Measurements from ENCODE around the gene ACVR1. TPM values are rescaled to one million over a fixed set of nuclear protein-coding genes. Genes with fewer than 3 reads are reported as not detected.

Gene ACVR1
- total RNA-seq, 1 experiment from 2014 or later, result 11.1 TPM

DNA sequence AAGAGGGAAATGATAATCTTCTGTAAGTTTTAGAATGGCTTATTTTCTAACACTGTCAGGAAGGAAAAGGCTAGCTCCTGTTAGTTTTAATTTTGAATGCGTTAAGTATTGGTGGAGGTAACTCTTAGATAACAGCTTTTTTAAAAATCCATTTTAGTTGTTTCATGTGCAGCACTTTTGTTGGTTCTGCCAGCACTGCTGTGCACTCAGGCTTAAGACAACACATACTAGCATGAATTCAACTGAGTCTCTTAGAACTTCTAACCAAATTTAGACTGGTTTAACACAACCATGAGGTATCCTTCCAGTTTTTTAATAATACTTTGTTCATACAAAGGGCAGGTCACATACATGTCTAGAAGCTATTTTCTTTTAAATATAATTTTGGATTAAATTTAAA is 42.4 kb downstream of the ACVR1 start:
- no peaks in the 10 kb centered on the region for H3K27me3 ChIP-seq (replicated peaks; ENCODE audit: control insufficient read depth, insufficient read depth, low read length)
- H3K36me3 ChIP-seq (ENCODE audit: control insufficient read depth, insufficient read depth, low read length), result no peaks in the 10 kb centered on the region
- TF ChIP-seq, protein P1, sequence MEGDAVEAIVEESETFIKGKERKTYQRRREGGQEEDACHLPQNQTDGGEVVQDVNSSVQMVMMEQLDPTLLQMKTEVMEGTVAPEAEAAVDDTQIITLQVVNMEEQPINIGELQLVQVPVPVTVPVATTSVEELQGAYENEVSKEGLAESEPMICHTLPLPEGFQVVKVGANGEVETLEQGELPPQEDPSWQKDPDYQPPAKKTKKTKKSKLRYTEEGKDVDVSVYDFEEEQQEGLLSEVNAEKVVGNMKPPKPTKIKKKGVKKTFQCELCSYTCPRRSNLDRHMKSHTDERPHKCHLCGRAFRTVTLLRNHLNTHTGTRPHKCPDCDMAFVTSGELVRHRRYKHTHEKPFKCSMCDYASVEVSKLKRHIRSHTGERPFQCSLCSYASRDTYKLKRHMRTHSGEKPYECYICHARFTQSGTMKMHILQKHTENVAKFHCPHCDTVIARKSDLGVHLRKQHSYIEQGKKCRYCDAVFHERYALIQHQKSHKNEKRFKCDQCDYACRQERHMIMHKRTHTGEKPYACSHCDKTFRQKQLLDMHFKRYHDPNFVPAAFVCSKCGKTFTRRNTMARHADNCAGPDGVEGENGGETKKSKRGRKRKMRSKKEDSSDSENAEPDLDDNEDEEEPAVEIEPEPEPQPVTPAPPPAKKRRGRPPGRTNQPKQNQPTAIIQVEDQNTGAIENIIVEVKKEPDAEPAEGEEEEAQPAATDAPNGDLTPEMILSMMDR (IDR thresholded peaks at IDR 0.05; ENCODE audit: insufficient read depth in 1 of 2, low read depth in 1 of 2, low read length in 1 of 2, severe bottlenecking in 1 of 2, unreplicated experiment in 1 of 2), result no peak
- Mint-ChIP-seq H3K27ac (ENCODE audit: unreplicated experiment) (no peak overlapping the region), H3K9me3 (ENCODE audit: unreplicated experiment) (peaks cover 10% of the 10 kb centered on the region), H3K4me3 (ENCODE audit: unreplicated experiment) (no peak overlapping the region), H3K27me3 (ENCODE audit: insufficient read depth, unreplicated experiment) (no peaks in the 10 kb centered on the region), H3K36me3 (ENCODE audit: insufficient read depth, unreplicated experiment) (no peaks in the 10 kb centered on the region), H3K4me1 (ENCODE audit: low read depth, unreplicated experiment) (no peaks in the 10 kb centered on the region)
- DNase-seq, result no peak
- no peaks in the 10 kb centered on the region for H3K4me1 ChIP-seq
- ChIA-PET CTCF (no interaction called here), POLR2A (no interaction called here)
- H3K4me3 ChIP-seq (ENCODE audit: low read depth, low read length), result no peak overlapping the region
- H3K9me3 ChIP-seq, result no peaks in the 10 kb centered on the region
- intact Hi-C loops (cut with micrococcal nuclease; ENCODE audit: unreplicated experiment), result no loop called here
- no TSS peak for BruUV-seq (replicated peaks)

DNA sequence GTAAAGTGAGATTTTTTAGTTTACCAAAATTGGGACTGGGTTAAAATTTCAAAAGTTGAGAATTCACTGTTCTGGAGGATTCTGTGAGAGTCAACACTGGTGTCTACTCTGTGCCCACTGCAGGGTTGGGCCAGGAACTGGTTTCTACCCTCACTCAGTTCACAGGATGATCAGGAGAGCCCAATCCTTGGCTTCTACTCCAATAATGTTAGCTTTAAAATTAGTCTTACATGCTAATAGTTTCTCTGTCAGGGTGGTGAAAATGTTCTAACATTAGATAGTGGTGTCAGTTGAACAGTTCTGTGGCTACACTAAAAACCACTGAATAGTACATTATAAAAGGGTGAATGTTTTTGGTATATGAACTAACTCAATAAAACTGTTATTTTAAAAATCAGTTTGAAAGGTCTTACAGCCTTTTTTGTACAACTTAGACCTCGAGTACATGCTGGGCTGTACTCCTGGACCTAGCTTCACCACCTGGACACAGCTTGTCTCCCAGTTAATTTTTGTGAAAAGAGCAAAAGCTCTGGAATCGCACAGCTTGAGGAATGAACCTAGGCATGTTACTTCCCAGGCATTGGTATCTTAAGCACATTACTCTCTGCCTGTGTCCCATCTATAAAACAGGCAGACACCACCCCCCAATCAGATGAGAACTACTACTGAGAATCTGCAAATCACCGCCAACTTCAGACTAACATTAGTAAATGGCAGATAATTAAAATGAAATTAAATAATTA is 44.4 kb downstream of the ACVR1 start:
- Histone ChIP-seq H3K4me3 (ENCODE audit: low read depth, low read length) (no peak overlapping the region), H3K36me3 (ENCODE audit: control insufficient read depth, insufficient read depth, low read length) (no peaks in the 10 kb centered on the region), H3K27me3 (replicated peaks; ENCODE audit: control insufficient read depth, insufficient read depth, low read length) (no peaks in the 10 kb centered on the region), H3K9me3 (no peaks in the 10 kb centered on the region), H3K4me1 (no peaks in the 10 kb centered on the region)
- H3K4me3 Mint-ChIP-seq (ENCODE audit: unreplicated experiment), result no peak overlapping the region
- peaks cover 1% of the 10 kb centered on the region for H3K4me1 Mint-ChIP-seq (ENCODE audit: low read depth, unreplicated experiment)
- no peaks in the 10 kb centered on the region for H3K27me3 Mint-ChIP-seq (ENCODE audit: insufficient read depth, unreplicated experiment)
- peaks cover 10% of the 10 kb centered on the region for H3K9me3 Mint-ChIP-seq (ENCODE audit: unreplicated experiment)
- POLR2A ChIA-PET, result no interaction called here
- CTCF ChIA-PET, result no interaction called here
- TF ChIP-seq, protein P1 (IDR thresholded peaks at IDR 0.05; ENCODE audit: insufficient read depth in 1 of 2, low read depth in 1 of 2, low read length in 1 of 2, severe bottlenecking in 1 of 2, unreplicated experiment in 1 of 2), result no peak
- intact Hi-C loops (cut with micrococcal nuclease; ENCODE audit: unreplicated experiment), result no loop called here
- no peak for DNase-seq
- no peaks in the 10 kb centered on the region for H3K36me3 Mint-ChIP-seq (ENCODE audit: insufficient read depth, unreplicated experiment)
- H3K27ac Mint-ChIP-seq (ENCODE audit: unreplicated experiment), result no peak overlapping the region
- BruUV-seq (replicated peaks), result no TSS peak

DNA sequence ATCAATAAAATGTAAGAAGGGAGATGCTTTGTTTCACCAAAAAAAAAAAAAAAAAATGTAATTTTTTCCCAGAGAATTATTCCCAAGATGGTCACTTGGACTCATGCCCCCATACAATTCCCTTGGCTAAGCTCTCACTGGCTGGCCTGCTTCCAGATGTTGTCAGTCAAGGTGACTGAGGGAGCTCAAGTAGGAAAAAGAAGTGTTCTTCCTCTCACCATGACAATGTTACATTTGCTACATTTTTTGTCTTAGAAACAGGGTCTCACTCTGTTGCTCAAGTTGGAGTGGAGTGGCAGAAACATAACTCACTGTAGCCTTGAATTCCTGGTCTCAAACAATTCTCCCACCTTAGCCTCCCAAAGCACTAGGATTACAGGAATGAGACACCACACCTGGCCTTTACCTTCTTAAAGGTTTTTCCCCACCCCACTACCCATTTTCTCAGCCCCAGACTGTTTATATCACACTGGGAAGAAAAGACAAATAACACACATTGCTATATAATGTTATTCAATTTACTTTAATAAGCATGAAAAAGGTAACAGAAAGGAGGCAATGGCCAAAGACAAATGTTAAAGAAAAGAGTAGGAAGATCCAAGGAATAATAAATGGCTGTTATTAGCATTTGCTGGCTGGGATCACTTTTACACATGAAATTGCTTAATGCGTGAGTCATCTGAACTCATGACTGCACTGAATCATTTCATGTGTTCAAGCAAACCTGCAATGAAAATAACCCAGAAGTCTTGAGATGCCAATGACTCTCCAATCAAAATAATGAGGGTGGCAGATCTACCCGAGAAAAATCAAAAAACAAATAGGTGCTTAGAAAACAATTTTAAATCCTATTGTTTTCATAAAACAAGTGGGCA is 45.2 kb downstream of the ACVR1 start:
- no TSS peak for BruUV-seq (replicated peaks)
- Histone ChIP-seq H3K4me3 (ENCODE audit: low read depth, low read length) (no peak overlapping the region), H3K36me3 (ENCODE audit: control insufficient read depth, insufficient read depth, low read length) (no peaks in the 10 kb centered on the region), H3K9me3 (no peaks in the 10 kb centered on the region), H3K4me1 (0 out of 2 replicates have a peak, but pooled peaks cover 3% of the 10 kb centered on the region), H3K27me3 (replicated peaks; ENCODE audit: control insufficient read depth, insufficient read depth, low read length) (no peaks in the 10 kb centered on the region)
- Mint-ChIP-seq H3K4me3 (ENCODE audit: unreplicated experiment) (no peak overlapping the region), H3K4me1 (ENCODE audit: low read depth, unreplicated experiment) (peaks cover 9% of the 10 kb centered on the region), H3K27me3 (ENCODE audit: insufficient read depth, unreplicated experiment) (no peaks in the 10 kb centered on the region), H3K27ac (ENCODE audit: unreplicated experiment) (no peak overlapping the region), H3K36me3 (ENCODE audit: insufficient read depth, unreplicated experiment) (peaks cover under 1% of the 10 kb centered on the region), H3K9me3 (ENCODE audit: unreplicated experiment) (peaks cover 10% of the 10 kb centered on the region)
- DNase-seq, result no peak
- ChIA-PET CTCF (no interaction called here), POLR2A (no interaction called here)
- intact Hi-C loops (cut with micrococcal nuclease; ENCODE audit: unreplicated experiment), result no loop called here
- TF ChIP-seq, protein P1 (IDR thresholded peaks at IDR 0.05; ENCODE audit: insufficient read depth in 1 of 2, low read depth in 1 of 2, low read length in 1 of 2, severe bottlenecking in 1 of 2, unreplicated experiment in 1 of 2), result no peak
